Stomach (tissue), 4 donors: ENCODE data around the gene CD58.

Experiments used
- CTCF ChIP-seq, 7 experiments: fragments of 450-650 bp in 4 of 7; fragments of 200-600 bp in 3 of 7; sonication (generic) in 3 of 7; IDR thresholded peaks; one replicate each; pipeline ENCODE4 v1.5.1; 2016 to 2019; ENCODE audit warnings: antibody characterized with exemption in 7 of 7, control low read depth in 2 of 7, mild to moderate bottlenecking in 1 of 7
- EP300 ChIP-seq: sonication (generic); formaldehyde crosslinking; IDR thresholded peaks from one replicate; pipeline ENCODE4 v1.6.1; 2017; ENCODE audit warnings: antibody characterized with exemption
- POLR2A ChIP-seq, 4 donors: fragments of 450-650 bp; IDR thresholded peaks; one replicate each; pipeline ENCODE4 v1.6.1; 2016; ENCODE audit warnings: antibody characterized with exemption in 4 of 4, control low read depth in 2 of 4, mild to moderate bottlenecking in 1 of 4, moderate library complexity in 1 of 4
- POLR2AphosphoS5 ChIP-seq, 3 donors: sonication (generic); formaldehyde crosslinking; IDR thresholded peaks; one replicate each; pipeline ENCODE4 v1.6.1; 2016; ENCODE audit warnings: antibody characterized with exemption in 3 of 3

- TF ChIP-seq EP300, result no peak
- no peak for TF ChIP-seq POLR2A (IDR thresholded peaks at IDR 0.05)
- no peak for TF ChIP-seq CTCF (IDR thresholded peaks at IDR 0.05)
- no peak for TF ChIP-seq POLR2AphosphoS5 (IDR thresholded peaks at IDR 0.05)
Observed at GRCh38 chr1:116501125-116501869, 69.5 kb downstream of the CD58 start.
